IMR-90 (cell line): ENCODE data around the gene SEMA5A. TPM values are rescaled to one million over a fixed set of nuclear protein-coding genes. Genes with fewer than 3 reads are reported as not detected.

Experiments
- ATAC-seq: fragments of 200-7000 bp; cut with Tn5 transposase; 2 replicates; pipeline ENCODE4 v1.9.1; 2020; ENCODE audit warnings: low read depth, mild to moderate bottlenecking, moderate library complexity
- BruUV-seq: library from RNA; stranded (reverse); fragments of 400-500 nt; replicated peaks from 2 replicates; lab custom pipeline; 2021; lab: Mats Ljungman, UMichigan
- CTCF ChIA-PET: fragments of 300-600 bp; formaldehyde crosslinking; extraction: SDS; loops from one replicate; lab custom pipeline; 2021; ENCODE audit warnings: antibody characterized with exemption; lab: Yijun Ruan, JAX
- POLR2A ChIA-PET: fragments of 300-600 bp; sonication (Branson Sonifier 250); formaldehyde crosslinking; loops from one replicate; lab custom pipeline; 2022; ENCODE audit warnings: antibody characterized with exemption; ENCODE audit not compliant: unreplicated experiment; lab: Charles Lee
- DNase-seq: peaks from one replicate; pipeline ENCODE4 v3.0.0; 2013
- H2AFZ ChIP-seq: replicated peaks from 2 replicates; pipeline ENCODE3; 2013; ENCODE audit warnings: low read length, mild to moderate bottlenecking; ENCODE audit not compliant: poor library complexity
- H2AK5ac ChIP-seq: 2 replicates; pipeline ENCODE4 v1.6.1; 2013; ENCODE audit warnings: low read depth, low read length, inconsistent platforms
- H2AK9ac ChIP-seq: replicated peaks from 2 replicates; pipeline ENCODE3; 2013; ENCODE audit warnings: mild to moderate bottlenecking, low read depth, low read length, moderate library complexity; ENCODE audit not compliant: poor library complexity
- H2BK120ac ChIP-seq: 2 replicates; pipeline ENCODE4 v1.6.1; 2013; ENCODE audit warnings: low read depth, low read length, inconsistent platforms
- H2BK15ac ChIP-seq: 3 replicates; pipeline ENCODE4 v1.6.1; 2013; ENCODE audit warnings: low read depth, low read length, inconsistent platforms
- H2BK20ac ChIP-seq: 2 replicates; pipeline ENCODE4 v1.6.1; 2013; ENCODE audit warnings: low read depth, mild to moderate bottlenecking, inconsistent platforms, low read length, moderate library complexity
- H2BK5ac ChIP-seq: 2 replicates; pipeline ENCODE4 v1.6.1; 2013; ENCODE audit warnings: mild to moderate bottlenecking, low read depth, low read length, inconsistent platforms; ENCODE audit not compliant: poor library complexity, severe bottlenecking
- H3K14ac ChIP-seq: replicated peaks from 2 replicates; pipeline ENCODE4 v1.6.1; 2013; ENCODE audit warnings: low read depth, low read length, inconsistent platforms
- H3K18ac ChIP-seq: 2 replicates; pipeline ENCODE4 v1.6.1; 2013; ENCODE audit warnings: low read depth, low read length, control low read depth
- H3K23ac ChIP-seq: 2 replicates; pipeline ENCODE4 v1.6.1; 2013; ENCODE audit warnings: low read depth, low read length, inconsistent platforms
- H3K27ac ChIP-seq: 2 replicates; pipeline ENCODE4 v1.5.1; 2013; ENCODE audit warnings: mild to moderate bottlenecking, control low read depth, low read length; ENCODE audit not compliant: insufficient read depth
- H3K27me3 ChIP-seq: 2 replicates; pipeline ENCODE4 v1.6.1; 2013; ENCODE audit warnings: low read length; ENCODE audit not compliant: control insufficient read depth, insufficient read depth
- H3K36me3 ChIP-seq: 2 replicates; pipeline ENCODE4 v1.6.1; 2013; ENCODE audit warnings: low read length, mixed read lengths; ENCODE audit not compliant: control insufficient read depth, insufficient read depth
- H3K4ac ChIP-seq: 2 replicates; pipeline ENCODE4 v1.6.1; 2013; ENCODE audit warnings: low read depth, low read length, inconsistent platforms
- H3K4me1 ChIP-seq: 2 replicates; pipeline ENCODE4 v1.6.1; 2013; ENCODE audit warnings: low read length, mixed read lengths; ENCODE audit not compliant: control insufficient read depth, insufficient read depth
- H3K4me2 ChIP-seq: 2 replicates; pipeline ENCODE4 v1.6.1; 2013; ENCODE audit warnings: low read depth, mild to moderate bottlenecking, control low read depth, low read length, moderate library complexity
- H3K4me3 ChIP-seq: 2 replicates; pipeline ENCODE4 v1.5.1; 2013; ENCODE audit warnings: low read depth, mild to moderate bottlenecking, control low read depth, low read length, moderate library complexity; ENCODE audit not compliant: insufficient read depth
- H3K56ac ChIP-seq: 2 replicates; pipeline ENCODE4 v1.6.1; 2013; ENCODE audit warnings: low read length, inconsistent platforms; ENCODE audit not compliant: insufficient read depth; ENCODE audit errors: extremely low read depth
- H3K79me1 ChIP-seq, 2 experiments: 2 replicates each; pipeline ENCODE4 v1.6.1; 2013; ENCODE audit warnings: low read length in 2 of 2, inconsistent platforms in 1 of 2, low read depth in 1 of 2
- H3K9ac ChIP-seq: 2 replicates; pipeline ENCODE4 v1.6.1; 2013; ENCODE audit warnings: low read depth, low read length, control low read depth
- H3K9me1 ChIP-seq: 2 replicates; pipeline ENCODE4 v1.6.1; 2013; ENCODE audit warnings: low read length, inconsistent platforms; ENCODE audit not compliant: insufficient read depth
- H3K9me3 ChIP-seq: 2 replicates; pipeline ENCODE4 v1.6.1; 2013; ENCODE audit warnings: low read length; ENCODE audit not compliant: control insufficient read depth, insufficient read depth
- H4K20me1 ChIP-seq: 2 replicates; pipeline ENCODE4 v1.6.1; 2013; ENCODE audit warnings: low read length, inconsistent platforms; ENCODE audit not compliant: insufficient read depth
- H4K5ac ChIP-seq: 2 replicates; pipeline ENCODE4 v1.6.1; 2013; ENCODE audit warnings: mild to moderate bottlenecking, low read depth, low read length, control low read depth
- H4K8ac ChIP-seq, 2 experiments: 2 replicates each; pipeline ENCODE4 v1.6.1; 2013; ENCODE audit warnings: low read depth in 2 of 2, low read length in 2 of 2, control low read depth in 1 of 2, inconsistent platforms in 1 of 2
- H4K91ac ChIP-seq: 2 replicates; pipeline ENCODE4 v1.6.1; 2013; ENCODE audit warnings: low read depth, low read length, inconsistent platforms; ENCODE audit not compliant: insufficient read depth
- BHLHE40 ChIP-seq: fragments of 150-350 bp; IDR thresholded peaks from 2 replicates; pipeline ENCODE4 v1.6.1; 2016; ENCODE audit warnings: mild to moderate bottlenecking, low read depth, low read length
- CEBPB ChIP-seq: IDR thresholded peaks from 2 replicates; pipeline ENCODE4 v1.6.1; 2012; ENCODE audit warnings: low read depth, low read length, improper control_type of control experiment
- CHD1 ChIP-seq: IDR thresholded peaks from 2 replicates; pipeline ENCODE4 v1.6.1; 2012; ENCODE audit warnings: low read depth, low read length, improper control_type of control experiment
- ELK1 ChIP-seq: fragments of 150-350 bp; IDR thresholded peaks from 2 replicates; pipeline ENCODE4 v1.6.1; 2016; ENCODE audit warnings: low read depth, mild to moderate bottlenecking, low read length, moderate library complexity, borderline replicate concordance
- MAFK ChIP-seq: IDR thresholded peaks from 2 replicates; pipeline ENCODE4 v1.6.1; 2012; ENCODE audit warnings: low read depth, low read length, improper control_type of control experiment
- MXI1 ChIP-seq: IDR thresholded peaks from 2 replicates; pipeline ENCODE4 v1.6.1; 2012; ENCODE audit warnings: low read depth, mild to moderate bottlenecking, low read length, moderate library complexity, borderline replicate concordance
- NFE2L2 ChIP-seq: fragments of 150-350 bp; IDR thresholded peaks from 2 replicates; pipeline ENCODE4 v1.6.1; 2016; ENCODE audit warnings: low read depth, mild to moderate bottlenecking, low read length
- POLR2A ChIP-seq: IDR thresholded peaks from 2 replicates; pipeline ENCODE4 v1.6.1; 2012; ENCODE audit warnings: mild to moderate bottlenecking, low read depth, low read length
- RAD21 ChIP-seq: IDR thresholded peaks from 2 replicates; pipeline ENCODE4 v1.6.1; 2012; ENCODE audit warnings: low read length, improper control_type of control experiment
- RCOR1 ChIP-seq: IDR thresholded peaks from 2 replicates; pipeline ENCODE4 v1.6.1; 2012; ENCODE audit warnings: mild to moderate bottlenecking, low read length, improper control_type of control experiment; ENCODE audit not compliant: insufficient replicate concordance
- RFX5 ChIP-seq: IDR thresholded peaks from 2 replicates; pipeline ENCODE4 v1.8.0; 2012; ENCODE audit warnings: low read depth, mild to moderate bottlenecking, low read length, moderate library complexity
- SMC3 ChIP-seq: fragments of 150-350 bp; IDR thresholded peaks from 2 replicates; pipeline ENCODE4 v1.6.1; 2016; ENCODE audit warnings: low read depth, mild to moderate bottlenecking, antibody characterized with exemption, low read length, moderate library complexity
- USF2 ChIP-seq: fragments of 150-350 bp; IDR thresholded peaks from 2 replicates; pipeline ENCODE4 v1.6.1; 2017; ENCODE audit warnings: mild to moderate bottlenecking, antibody characterized with exemption, low read length, low read depth
- WGBS, 2 experiments: methylation state at CpG; one replicate each; pipeline versions ENCODE4 v1.1.5 to v1.1.7; 2013; ENCODE audit warnings: missing lambda C conversion rate in 2 of 2; ENCODE audit not compliant: insufficient read length in 1 of 2; ENCODE audit errors: extremely low coverage in 2 of 2; 5-methylcytosine and 5-hydroxymethylcytosine counted together
- dilution Hi-C: fragments of 300-500 bp; cut with HindIII; formaldehyde crosslinking; loops from one replicate; pipeline ENCODE4 v1.14.3; 2018; ENCODE audit warnings: low sequenced_read_pairs; ENCODE audit not compliant: unreplicated experiment
- in situ Hi-C: fragments of 300-500 bp; cut with MboI; formaldehyde crosslinking; loops from 3 replicates; pipeline ENCODE4 v1.14.3; 2019; ENCODE audit warnings: low sequenced_read_pairs, inconsistent platforms, mixed read lengths
- intact Hi-C: fragments of 100-400 bp; cut with micrococcal nuclease; formaldehyde crosslinking; loops from 2 replicates; pipeline ENCODE4 v1.10.0; 2022
- polyA plus RNA-seq, 3 experiments: library from polyadenylated mRNA; depleted of rRNA; stranded (reverse); fragments of >200 nt; gene quantifications; 2 replicates each; pipeline ENCODE4 v1.2.3, GENCODE V29; 2012; ENCODE audit warnings: low replicate concordance in 1 of 3
- total RNA-seq: library from RNA; depleted of rRNA; stranded (reverse); fragments of >200 nt; gene quantifications from 2 replicates; pipeline ENCODE4 v1.2.3, GENCODE V29; 2012
- TF ChIP-seq, protein P1 (sequence below): conservative IDR thresholded peaks from 2 replicates; pipeline ENCODE4 v1.5.1; 2012; ENCODE audit warnings: mild to moderate bottlenecking, low read depth, low read length, improper control_type of control experiment

Gene SEMA5A
- total and polyA plus RNA-seq, 2 of the 4 experiments (the other 2 are of a cell fraction) = 8.2 to 9.9 TPM

GRCh38 chr5:9515436-9515835, 30.4 kb downstream of the SEMA5A start:
- 80% methylated on average over 2 of the region's 3 CpGs; no CpG with 5 or more reads in 1 of the 2 experiments for WGBS, 2 experiments
- POLR2A ChIA-PET = no interaction called here
- dilution Hi-C loops (no loop called here), intact Hi-C loops (no loop called here), in situ Hi-C loops (no loop called here)
- peaks cover 19 to 70% of the 10 kb centered on the region in 2 experiments for H3K79me1 ChIP-seq
- peaks cover 17% of the 10 kb centered on the region; the same call in 1 of the 2 replicates for H4K20me1 ChIP-seq
- peaks cover 9% of the 10 kb centered on the region for H3K9me1 ChIP-seq
- H3K27me3 ChIP-seq = no peaks in the 10 kb centered on the region
- H3K4me1 ChIP-seq = no peaks in the 10 kb centered on the region; the same call in 1 of the 2 replicates
- no peaks in the 10 kb centered on the region for H3K36me3 ChIP-seq
- H2AFZ ChIP-seq = no peak overlapping the region
- H3K4me3 ChIP-seq = no peak overlapping the region
- H2BK15ac ChIP-seq = no peak overlapping the region
- H4K5ac ChIP-seq = no peak overlapping the region
- no peak overlapping the region for H3K4ac ChIP-seq
- no peak overlapping the region for H2AK5ac ChIP-seq
- ATAC-seq = no peak
- H4K8ac ChIP-seq = no peak overlapping the region
- H3K9ac ChIP-seq = no peak overlapping the region
- H3K27ac ChIP-seq = no peak overlapping the region
- TF ChIP-seq CHD1 (no peak), SMC3 (no peak), MXI1 (no peak), BHLHE40 (no peak), POLR2A (no peak), CEBPB (no peak), RAD21 (no peak), NFE2L2 (no peak), MAFK (no peak), ELK1 (no peak), USF2 (no peak), RFX5 (no peak), RCOR1 (no peak)
- TF ChIP-seq, protein P1, sequence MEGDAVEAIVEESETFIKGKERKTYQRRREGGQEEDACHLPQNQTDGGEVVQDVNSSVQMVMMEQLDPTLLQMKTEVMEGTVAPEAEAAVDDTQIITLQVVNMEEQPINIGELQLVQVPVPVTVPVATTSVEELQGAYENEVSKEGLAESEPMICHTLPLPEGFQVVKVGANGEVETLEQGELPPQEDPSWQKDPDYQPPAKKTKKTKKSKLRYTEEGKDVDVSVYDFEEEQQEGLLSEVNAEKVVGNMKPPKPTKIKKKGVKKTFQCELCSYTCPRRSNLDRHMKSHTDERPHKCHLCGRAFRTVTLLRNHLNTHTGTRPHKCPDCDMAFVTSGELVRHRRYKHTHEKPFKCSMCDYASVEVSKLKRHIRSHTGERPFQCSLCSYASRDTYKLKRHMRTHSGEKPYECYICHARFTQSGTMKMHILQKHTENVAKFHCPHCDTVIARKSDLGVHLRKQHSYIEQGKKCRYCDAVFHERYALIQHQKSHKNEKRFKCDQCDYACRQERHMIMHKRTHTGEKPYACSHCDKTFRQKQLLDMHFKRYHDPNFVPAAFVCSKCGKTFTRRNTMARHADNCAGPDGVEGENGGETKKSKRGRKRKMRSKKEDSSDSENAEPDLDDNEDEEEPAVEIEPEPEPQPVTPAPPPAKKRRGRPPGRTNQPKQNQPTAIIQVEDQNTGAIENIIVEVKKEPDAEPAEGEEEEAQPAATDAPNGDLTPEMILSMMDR = no peak
- no TSS peak for BruUV-seq
- H2AK9ac ChIP-seq = no peak overlapping the region
- H3K18ac ChIP-seq = no peak overlapping the region
- H3K23ac ChIP-seq = no peak overlapping the region
- H3K9me3 ChIP-seq = no peaks in the 10 kb centered on the region
- DNase-seq = no peak
- H2BK5ac ChIP-seq = no peak overlapping the region
- no peak overlapping the region for H2BK20ac ChIP-seq
- H3K4me2 ChIP-seq = no peak overlapping the region
- H4K91ac ChIP-seq = no peak overlapping the region
- no peak overlapping the region for H3K56ac ChIP-seq
- no peak overlapping the region for H2BK120ac ChIP-seq
- H3K14ac ChIP-seq = no peak overlapping the region
- CTCF ChIA-PET = no interaction called here
